ENCODE results near the gene CD53. TPM values are rescaled to one million over a fixed set of nuclear protein-coding genes. Genes with fewer than 3 reads are reported as not detected.

The CD53 gene
- total RNA-seq, 1 donor from 2014 or later: 93.6 TPM

GRCh38 chr1:110875216-110875731 lies 2.3 kb downstream of the CD53 start:
- no peak for DNase-seq (ENCODE audit: low spot score)

- DNase-seq (ENCODE audit: low spot score): no peak
Observed at GRCh38 chr1:110876748-110877341, 3.9 kb downstream of the CD53 start.

DNA sequence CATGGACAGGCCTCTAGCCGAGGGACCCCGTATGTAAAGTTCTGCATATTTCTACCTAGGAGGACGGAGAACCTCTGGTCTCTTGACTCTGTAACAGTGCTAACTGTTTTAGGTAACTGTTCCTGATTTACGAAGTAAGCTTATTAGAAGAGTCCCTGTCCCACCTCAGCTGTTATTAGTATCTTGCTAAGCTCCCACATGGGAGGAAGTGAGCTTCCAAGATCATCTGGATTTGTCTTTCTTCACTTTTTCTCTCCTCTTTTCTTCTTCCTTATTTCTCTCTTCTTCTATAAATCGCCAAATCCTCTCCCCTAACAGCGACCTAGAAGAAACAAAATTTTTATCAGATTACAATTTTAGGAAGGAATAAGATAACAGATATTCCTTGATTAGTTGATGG lies 4.4 kb downstream of the CD53 start:
- no peak for DNase-seq (ENCODE audit: low spot score)

DNA sequence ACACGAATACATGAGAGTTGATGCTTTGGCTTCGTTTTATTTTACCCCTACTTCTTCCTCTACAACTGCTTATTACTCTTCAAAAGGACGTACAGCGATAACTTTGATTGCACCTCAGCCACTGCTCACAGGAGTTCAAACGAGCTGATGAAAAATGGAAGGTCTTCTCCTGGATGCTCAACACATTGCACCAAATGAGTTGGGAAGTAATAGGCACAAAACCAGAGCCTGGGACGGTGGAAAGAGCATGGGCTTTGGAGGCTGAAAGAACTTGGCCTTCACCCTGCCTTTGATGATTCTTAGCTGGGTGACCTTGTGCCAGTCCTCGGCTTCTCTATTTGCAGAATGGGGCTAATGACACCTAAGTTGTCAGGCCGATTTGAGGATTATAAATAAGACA lies 4.8 kb downstream of the CD53 start:
- DNase-seq (ENCODE audit: low spot score): no peak

DNA sequence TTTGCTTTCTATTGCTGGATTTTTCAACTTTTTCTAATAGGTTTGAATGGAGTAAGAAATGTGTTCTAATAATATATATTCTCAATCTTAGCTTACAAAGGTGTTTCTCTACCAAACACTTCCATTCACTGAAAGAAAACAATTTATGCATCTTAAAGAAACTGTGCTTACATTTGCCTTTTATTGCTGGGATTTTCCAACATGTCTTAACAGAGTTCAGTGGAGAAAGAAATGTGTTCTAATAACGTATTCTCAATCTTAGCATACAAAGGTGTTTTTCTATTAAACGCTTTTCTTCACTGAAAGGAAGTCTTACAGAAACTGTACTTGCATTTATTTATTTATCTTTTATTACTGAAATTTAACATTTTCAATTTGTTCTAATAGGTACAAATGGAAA lies 5.6 kb downstream of the CD53 start:
- no peak for DNase-seq (ENCODE audit: low spot score)

GRCh38 chr1:110878993-110879392 lies 6.0 kb downstream of the CD53 start:
- no peak for DNase-seq (ENCODE audit: low spot score)

GRCh38 chr1:110879758-110880606 lies 7.0 kb downstream of the CD53 start:
- DNase-seq (ENCODE audit: low spot score): no peak

- no peak for DNase-seq (ENCODE audit: low spot score)
Observed at GRCh38 chr1:110880708-110881374, 7.9 kb downstream of the CD53 start.

- DNase-seq (ENCODE audit: low spot score): no peak
Observed at GRCh38 chr1:110888049-110888448, 15.1 kb downstream of the CD53 start.

- no peak for DNase-seq (ENCODE audit: low spot score)
Observed at GRCh38 chr1:110888641-110889040, 15.7 kb downstream of the CD53 start.

DNA sequence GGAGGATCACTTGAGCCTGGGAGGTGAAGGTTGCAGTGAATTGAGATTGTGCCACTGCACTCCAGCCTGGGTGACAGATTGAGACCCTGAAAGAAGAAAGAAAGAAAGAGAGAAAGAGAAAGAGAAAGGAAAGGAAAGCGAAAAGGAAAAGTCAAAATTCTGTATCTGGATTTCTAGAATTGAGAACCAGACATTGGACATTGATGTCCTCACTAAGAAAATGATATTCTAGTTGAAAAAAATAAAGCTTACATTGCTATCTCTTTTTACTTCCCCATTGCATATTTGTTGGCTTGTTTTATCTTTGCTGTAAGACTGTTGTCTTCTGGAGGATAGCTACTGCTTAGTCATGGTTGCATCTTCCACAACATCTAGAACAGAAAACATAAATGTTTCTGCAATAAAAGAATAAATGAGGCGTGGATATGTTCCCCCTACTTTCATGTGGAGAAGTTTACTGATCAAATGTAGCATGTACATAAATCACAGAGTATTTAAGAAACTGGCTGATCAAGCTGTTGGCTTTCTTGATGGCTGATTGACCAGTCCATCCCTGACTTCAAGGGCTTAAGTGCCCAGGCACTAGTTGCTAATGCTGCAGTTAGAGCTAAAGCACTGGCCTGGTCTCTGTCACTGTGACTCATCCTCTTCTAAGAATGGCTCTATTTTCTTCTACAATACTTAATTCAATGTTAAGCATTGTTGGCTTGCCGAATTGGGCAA lies 17.7 kb downstream of the CD53 start:
- no peak for DNase-seq (ENCODE audit: low spot score)

- DNase-seq (ENCODE audit: low spot score): no peak
Observed at GRCh38 chr1:110893908-110894490, 21.1 kb downstream of the CD53 start.

- DNase-seq (ENCODE audit: low spot score): no peak
Observed at GRCh38 chr1:110896090-110896489, 23.1 kb downstream of the CD53 start.

- no peak for DNase-seq (ENCODE audit: low spot score)
Observed at GRCh38 chr1:110897681-110898080, 24.7 kb downstream of the CD53 start.

- DNase-seq (ENCODE audit: low spot score): no peak
Observed at GRCh38 chr1:110898734-110899457, 25.9 kb downstream of the CD53 start.

- no peak for DNase-seq (ENCODE audit: low spot score)
Observed at GRCh38 chr1:110899458-110899843, 26.5 kb downstream of the CD53 start.

DNA sequence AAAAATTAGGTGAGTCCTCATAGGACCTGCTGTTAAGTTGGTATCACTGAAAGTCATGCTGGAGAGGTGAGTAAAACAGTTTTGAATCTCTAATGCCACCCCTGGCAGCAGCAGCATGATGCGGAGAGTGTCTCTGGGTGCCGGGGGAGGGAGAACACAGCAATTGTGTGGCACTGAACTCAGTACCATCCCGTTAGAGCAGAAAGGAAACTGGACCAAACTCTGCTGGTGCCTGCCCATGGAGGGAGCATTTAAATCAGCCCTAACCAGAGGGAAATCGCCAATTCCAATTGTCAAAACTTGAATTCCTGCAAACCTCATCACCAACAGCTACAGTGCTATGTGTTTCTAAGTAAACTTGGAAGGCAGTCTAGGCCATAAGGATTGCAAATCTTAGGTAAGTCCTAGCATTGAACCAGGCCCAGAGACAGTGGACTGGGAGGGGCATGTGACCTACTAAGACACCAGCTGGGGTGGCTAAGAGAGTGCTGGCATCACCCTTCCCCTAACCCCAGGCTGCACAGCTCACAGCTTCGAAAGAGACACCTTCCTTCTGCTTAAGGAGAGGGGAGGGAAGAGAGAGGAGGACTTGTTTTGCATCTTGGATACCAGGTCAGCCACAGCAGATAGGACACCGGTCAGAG lies 30.0 kb downstream of the CD53 start:
- DNase-seq (ENCODE audit: low spot score): no peak

DNA sequence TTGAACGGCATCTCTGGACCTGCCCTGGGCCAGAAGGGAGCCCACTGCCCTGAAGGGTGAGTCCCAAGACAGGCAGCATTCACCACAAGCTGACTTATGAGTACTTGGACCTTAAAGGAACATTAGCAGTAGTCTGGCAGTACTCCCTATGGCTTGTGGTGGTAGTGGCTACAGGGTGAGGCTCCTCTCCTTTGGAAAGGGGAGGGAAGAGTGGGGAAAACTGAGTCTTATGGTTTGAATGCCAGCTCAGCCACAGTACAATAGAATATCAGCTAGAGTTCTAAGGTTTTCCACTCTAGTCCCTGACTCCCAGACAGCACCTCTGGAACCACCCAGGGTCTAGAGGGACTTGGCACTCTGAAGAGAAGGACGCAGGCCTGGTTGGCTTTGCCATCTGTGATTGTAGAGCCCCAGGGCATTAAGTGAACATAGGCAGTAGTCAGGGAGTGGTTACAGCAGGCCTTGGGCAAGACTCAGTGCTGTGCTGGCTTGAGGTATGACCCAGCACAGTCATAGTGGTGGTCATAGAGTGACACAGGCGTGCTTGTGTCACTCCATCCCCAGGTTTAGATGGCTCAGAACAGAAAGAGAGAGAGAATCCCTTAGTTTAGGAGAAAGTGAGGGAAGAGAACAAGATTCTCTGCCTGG lies 31.0 kb downstream of the CD53 start:
- no peak for DNase-seq (ENCODE audit: low spot score)

- DNase-seq (ENCODE audit: low spot score): no peak
Observed at GRCh38 chr1:110912784-110913183, 39.8 kb downstream of the CD53 start.

Data from mesenteric fat pad (tissue), 1 donor.